SK-N-SH treated with all-trans-retinoic acid at 6 μM for 48 hours (cell line): Measurements from ENCODE around the gene AMOT.

Experiments
- ATAC-seq: fragments of 200-7000 bp; cut with Tn5 transposase; 3 replicates; pipeline ENCODE4 v1.9.1; 2020; ENCODE audit warnings: mild to moderate bottlenecking, moderate library complexity
- ARNTL ChIP-seq: fragments of 450-650 bp; formaldehyde crosslinking; IDR thresholded peaks from 2 replicates; pipeline ENCODE4 v1.5.0; 2020; ENCODE audit warnings: low read depth, mild to moderate bottlenecking, moderate library complexity, borderline replicate concordance
- BACH2 ChIP-seq: fragments of 250-450 bp; sonication (Bioruptor Pico); IDR thresholded peaks from 2 replicates; pipeline ENCODE4 v1.9.0; 2021; ENCODE audit warnings: mild to moderate bottlenecking, borderline replicate concordance
- CSDC2 ChIP-seq: fragments of 250-450 bp; sonication (Bioruptor Pico); IDR thresholded peaks from 2 replicates; pipeline ENCODE4 v1.5.0; 2020; ENCODE audit warnings: mild to moderate bottlenecking, moderate library complexity
- CSRNP3 ChIP-seq: fragments of 250-450 bp; sonication (Bioruptor Pico); IDR thresholded peaks from 2 replicates; pipeline ENCODE4 v1.5.1; 2021; ENCODE audit warnings: mild to moderate bottlenecking, moderate library complexity
- ESRRG ChIP-seq: fragments of 250-450 bp; sonication (Bioruptor Pico); IDR thresholded peaks from 2 replicates; pipeline ENCODE4 v1.6.1; 2021; ENCODE audit warnings: mild to moderate bottlenecking
- GLIS3 ChIP-seq: fragments of 250-450 bp; sonication (Bioruptor Pico); IDR thresholded peaks from 2 replicates; pipeline ENCODE4 v1.5.0; 2020; ENCODE audit warnings: mild to moderate bottlenecking, moderate library complexity
- ISL1 ChIP-seq: fragments of 250-450 bp; sonication (Bioruptor Pico); IDR thresholded peaks from 2 replicates; pipeline ENCODE4 v2.1.2; 2022; ENCODE audit warnings: mild to moderate bottlenecking, moderate library complexity
- OSR1 ChIP-seq: fragments of 250-450 bp; sonication (Bioruptor Pico); IDR thresholded peaks from 2 replicates; pipeline ENCODE4 v1.8.0; 2022; ENCODE audit warnings: moderate library complexity, mild to moderate bottlenecking, inconsistent platforms
- PPARA ChIP-seq: fragments of 250-450 bp; sonication (Bioruptor Pico); IDR thresholded peaks from 2 replicates; pipeline ENCODE4 v1.5.0; 2020; ENCODE audit warnings: mild to moderate bottlenecking, borderline replicate concordance
- RARB ChIP-seq: fragments of 250-450 bp; sonication (Bioruptor Pico); IDR thresholded peaks from 2 replicates; pipeline ENCODE4 v1.8.0; 2021; ENCODE audit warnings: mild to moderate bottlenecking, moderate library complexity
- SNAI2 ChIP-seq: fragments of 250-450 bp; sonication (Bioruptor Pico); IDR thresholded peaks from 2 replicates; pipeline ENCODE4 v1.5.0; 2020; ENCODE audit warnings: mild to moderate bottlenecking, moderate library complexity
- TCF4 ChIP-seq: fragments of 250-450 bp; sonication (Bioruptor Pico); IDR thresholded peaks from 2 replicates; pipeline ENCODE4 v1.8.0; 2021; ENCODE audit warnings: mild to moderate bottlenecking, moderate library complexity, borderline replicate concordance
- TOX ChIP-seq: fragments of 250-450 bp; sonication (Bioruptor Pico); IDR thresholded peaks from 2 replicates; pipeline ENCODE4 v1.8.0; 2021; ENCODE audit warnings: mild to moderate bottlenecking, moderate library complexity, borderline replicate concordance
- TSHZ2 ChIP-seq: fragments of 250-450 bp; sonication (Bioruptor Pico); IDR thresholded peaks from 2 replicates; pipeline ENCODE4 v1.5.0; 2020; ENCODE audit warnings: mild to moderate bottlenecking, moderate library complexity
- ZC3H10 ChIP-seq: fragments of 250-450 bp; sonication (Bioruptor Pico); IDR thresholded peaks from 2 replicates; pipeline ENCODE4 v1.5.1; 2021; ENCODE audit warnings: mild to moderate bottlenecking, moderate library complexity
- ZFP3 ChIP-seq: fragments of 250-450 bp; sonication (Bioruptor Pico); IDR thresholded peaks from 2 replicates; pipeline ENCODE4 v1.5.0; 2020; ENCODE audit warnings: mild to moderate bottlenecking, moderate library complexity
- ZFP30 ChIP-seq: fragments of 450-650 bp; formaldehyde crosslinking; IDR thresholded peaks from 2 replicates; pipeline ENCODE4 v1.5.0; 2022; ENCODE audit warnings: mild to moderate bottlenecking, moderate library complexity
- ZNF565 ChIP-seq: fragments of 450-650 bp; formaldehyde crosslinking; conservative IDR thresholded peaks from 2 replicates; pipeline ENCODE4 v1.5.0; 2020; ENCODE audit warnings: low read depth, mild to moderate bottlenecking, moderate library complexity
- ZNF70 ChIP-seq: fragments of 450-650 bp; formaldehyde crosslinking; IDR thresholded peaks from 2 replicates; pipeline ENCODE4 v1.5.0; 2020; ENCODE audit warnings: mild to moderate bottlenecking, moderate library complexity
- ZNF8 ChIP-seq: fragments of 450-650 bp; formaldehyde crosslinking; IDR thresholded peaks from 2 replicates; pipeline ENCODE4 v1.5.0; 2020; ENCODE audit warnings: mild to moderate bottlenecking, moderate library complexity
- TF ChIP-seq, protein P1 (sequence below): fragments of 250-450 bp; sonication (Bioruptor Pico); IDR thresholded peaks from 2 replicates; pipeline ENCODE4 v1.5.1; 2020; ENCODE audit warnings: low read depth, mild to moderate bottlenecking, moderate library complexity
- TF ChIP-seq, protein P2 (sequence below): fragments of 250-450 bp; sonication (Bioruptor Pico); IDR thresholded peaks from 2 replicates; pipeline ENCODE4 v1.8.0; 2021; ENCODE audit warnings: low read depth, mild to moderate bottlenecking, moderate library complexity, borderline replicate concordance
- TF ChIP-seq, protein P3 (sequence below): fragments of 250-450 bp; sonication (Bioruptor Pico); IDR thresholded peaks from 2 replicates; pipeline ENCODE4 v1.8.0; 2020; ENCODE audit warnings: mild to moderate bottlenecking, moderate library complexity, borderline replicate concordance

Gene AMOT

DNA sequence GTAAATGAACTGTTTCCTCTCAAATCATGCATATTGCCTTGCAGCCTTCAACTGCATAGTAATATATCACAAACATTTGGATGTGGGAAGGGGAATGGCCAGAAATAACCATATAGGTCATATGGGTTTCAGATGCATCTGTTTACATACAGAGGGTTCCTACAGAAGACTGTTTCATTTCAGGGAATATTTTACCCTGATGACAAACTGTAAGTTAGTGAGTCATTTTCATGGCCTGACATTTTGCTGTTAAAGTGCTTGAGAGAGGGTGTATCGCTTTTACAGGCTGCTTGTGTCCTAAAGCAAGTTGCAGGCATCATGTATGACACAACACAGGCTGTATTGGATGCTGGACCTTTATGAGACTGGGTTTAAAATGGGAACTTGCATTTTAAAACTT, 25.5 kb upstream of the AMOT start:
- TF ChIP-seq ZNF70 (CRISPR knock-in tag) (no peak), TSHZ2 (no peak), TCF4 (CRISPR knock-in tag) (no peak), ZFP30 (CRISPR knock-in tag) (no peak), GLIS3 (no peak), ZC3H10 (CRISPR knock-in tag) (no peak), ESRRG (CRISPR knock-in tag) (no peak), RARB (CRISPR knock-in tag) (no peak), ZFP3 (CRISPR knock-in tag) (no peak), TOX (no peak), ARNTL (CRISPR knock-in tag) (no peak)
- TF ChIP-seq, protein P1, sequence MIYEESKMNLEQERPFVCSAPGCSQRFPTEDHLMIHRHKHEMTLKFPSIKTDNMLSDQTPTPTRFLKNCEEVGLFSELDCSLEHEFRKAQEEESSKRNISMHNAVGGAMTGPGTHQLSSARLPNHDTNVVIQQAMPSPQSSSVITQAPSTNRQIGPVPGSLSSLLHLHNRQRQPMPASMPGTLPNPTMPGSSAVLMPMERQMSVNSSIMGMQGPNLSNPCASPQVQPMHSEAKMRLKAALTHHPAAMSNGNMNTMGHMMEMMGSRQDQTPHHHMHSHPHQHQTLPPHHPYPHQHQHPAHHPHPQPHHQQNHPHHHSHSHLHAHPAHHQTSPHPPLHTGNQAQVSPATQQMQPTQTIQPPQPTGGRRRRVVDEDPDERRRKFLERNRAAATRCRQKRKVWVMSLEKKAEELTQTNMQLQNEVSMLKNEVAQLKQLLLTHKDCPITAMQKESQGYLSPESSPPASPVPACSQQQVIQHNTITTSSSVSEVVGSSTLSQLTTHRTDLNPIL (CRISPR knock-in tag), result no peak
- TF ChIP-seq, all 23 proteins: peak for 0
- no peak for ATAC-seq

- TF ChIP-seq ARNTL (CRISPR knock-in tag) (no peak), ISL1 (no peak), ZFP3 (CRISPR knock-in tag) (no peak), CSRNP3 (CRISPR knock-in tag) (no peak), ZNF8 (CRISPR knock-in tag) (no peak), RARB (CRISPR knock-in tag) (no peak), PPARA (CRISPR knock-in tag) (no peak), TOX (no peak), BACH2 (no peak), SNAI2 (CRISPR knock-in tag) (no peak), CSDC2 (no peak)
- TF ChIP-seq, protein P2, sequence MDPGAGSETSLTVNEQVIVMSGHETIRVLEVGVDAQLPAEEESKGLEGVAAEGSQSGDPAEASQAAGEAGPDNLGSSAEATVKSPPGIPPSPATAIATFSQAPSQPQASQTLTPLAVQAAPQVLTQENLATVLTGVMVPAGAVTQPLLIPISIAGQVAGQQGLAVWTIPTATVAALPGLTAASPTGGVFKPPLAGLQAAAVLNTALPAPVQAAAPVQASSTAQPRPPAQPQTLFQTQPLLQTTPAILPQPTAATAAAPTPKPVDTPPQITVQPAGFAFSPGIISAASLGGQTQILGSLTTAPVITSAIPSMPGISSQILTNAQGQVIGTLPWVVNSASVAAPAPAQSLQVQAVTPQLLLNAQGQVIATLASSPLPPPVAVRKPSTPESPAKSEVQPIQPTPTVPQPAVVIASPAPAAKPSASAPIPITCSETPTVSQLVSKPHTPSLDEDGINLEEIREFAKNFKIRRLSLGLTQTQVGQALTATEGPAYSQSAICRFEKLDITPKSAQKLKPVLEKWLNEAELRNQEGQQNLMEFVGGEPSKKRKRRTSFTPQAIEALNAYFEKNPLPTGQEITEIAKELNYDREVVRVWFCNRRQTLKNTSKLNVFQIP (CRISPR knock-in tag), result no peak
- ATAC-seq, result no peak
These were observed 24.9 kb upstream of the AMOT start for GRCh38 chrX:112865464-112866025.

- ATAC-seq, result no peak
- TF ChIP-seq TCF4 (CRISPR knock-in tag) (no peak), TOX (no peak), PPARA (CRISPR knock-in tag) (no peak)
- TF ChIP-seq, all 23 proteins: peak for 0
These were observed 23.2 kb upstream of the AMOT start for GRCh38 chrX:112863850-112864249.

- no peak for ATAC-seq
These were observed 16.8 kb upstream of the AMOT start for GRCh38 chrX:112857478-112857878.

More at GRCh38 chrX:112857478-112857878, 16.8 kb upstream of the AMOT start:
- TF ChIP-seq, protein P1 (CRISPR knock-in tag), result no peak
- no peak for TF ChIP-seq ZNF70 (CRISPR knock-in tag)
- TF ChIP-seq CSRNP3 (CRISPR knock-in tag), result no peak
- TF ChIP-seq, protein P3, sequence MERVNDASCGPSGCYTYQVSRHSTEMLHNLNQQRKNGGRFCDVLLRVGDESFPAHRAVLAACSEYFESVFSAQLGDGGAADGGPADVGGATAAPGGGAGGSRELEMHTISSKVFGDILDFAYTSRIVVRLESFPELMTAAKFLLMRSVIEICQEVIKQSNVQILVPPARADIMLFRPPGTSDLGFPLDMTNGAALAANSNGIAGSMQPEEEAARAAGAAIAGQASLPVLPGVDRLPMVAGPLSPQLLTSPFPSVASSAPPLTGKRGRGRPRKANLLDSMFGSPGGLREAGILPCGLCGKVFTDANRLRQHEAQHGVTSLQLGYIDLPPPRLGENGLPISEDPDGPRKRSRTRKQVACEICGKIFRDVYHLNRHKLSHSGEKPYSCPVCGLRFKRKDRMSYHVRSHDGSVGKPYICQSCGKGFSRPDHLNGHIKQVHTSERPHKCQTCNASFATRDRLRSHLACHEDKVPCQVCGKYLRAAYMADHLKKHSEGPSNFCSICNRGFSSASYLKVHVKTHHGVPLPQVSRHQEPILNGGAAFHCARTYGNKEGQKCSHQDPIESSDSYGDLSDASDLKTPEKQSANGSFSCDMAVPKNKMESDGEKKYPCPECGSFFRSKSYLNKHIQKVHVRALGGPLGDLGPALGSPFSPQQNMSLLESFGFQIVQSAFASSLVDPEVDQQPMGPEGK (CRISPR knock-in tag), result no peak
- no peak for TF ChIP-seq OSR1 (CRISPR knock-in tag)
- no peak for TF ChIP-seq ZNF565 (CRISPR knock-in tag)
- no peak for TF ChIP-seq ZFP3 (CRISPR knock-in tag)
- no peak for TF ChIP-seq GLIS3
- TF ChIP-seq ARNTL (CRISPR knock-in tag), result no peak
- TF ChIP-seq ESRRG (CRISPR knock-in tag), result no peak
- no peak for TF ChIP-seq TOX
- no peak for TF ChIP-seq ZNF8 (CRISPR knock-in tag)
- TF ChIP-seq CSDC2, result no peak
- TF ChIP-seq SNAI2 (CRISPR knock-in tag), result no peak
- no peak for TF ChIP-seq PPARA (CRISPR knock-in tag)
- no peak for TF ChIP-seq ZC3H10 (CRISPR knock-in tag)
- TF ChIP-seq ZFP30 (CRISPR knock-in tag), result no peak
